Measurements from ENCODE around the gene SLC25A13. TPM values are rescaled to one million over a fixed set of nuclear protein-coding genes. Genes with fewer than 3 reads are reported as not detected.
A peak's percentile ranks its signal among the peaks of the same experiment; 100 is the strongest.

The SLC25A13 gene
- total and polyA plus RNA-seq, 9 of the 15 experiments (the other 6 are each of a cell fraction or from before 2014, with no cell fraction given): 21.4 to 80.2 (median 58.7) TPM

GRCh38 chr7:96331233-96331632 lies 9.3 kb upstream of the SLC25A13 start (continued):
- TF ChIP-seq PKNOX1 (IDR thresholded peaks at IDR 0.05) (peak; percentile 73), TEAD4 (IDR thresholded peaks at IDR 0.05; ENCODE audit: low read length) (peak; percentile 57; the same call in 1 of the 2 replicates), TEAD4 (CRISPR knock-in tag; IDR thresholded peaks at IDR 0.05; ENCODE audit: borderline replicate concordance) (no peak), EP400 (IDR thresholded peaks at IDR 0.05) (no peak), HCFC1 (IDR thresholded peaks at IDR 0.05; ENCODE audit: low read depth, low read length) (no peak), HINFP (tag; conservative IDR thresholded peaks at IDR 0.05; ENCODE audit: low read depth) (no peak), NCOR1 (IDR thresholded peaks at IDR 0.05) (peak; percentile 25; the same call in 1 of the 2 replicates), U2AF1 (optimal IDR thresholded peaks at IDR 0.05; ENCODE audit: low read depth, low read length) (no peak), HDAC2 (IDR thresholded peaks at IDR 0.05) (0 out of 2 replicates have a peak, but pooled peaks have one; percentile 28), ZNF143 (CRISPR knock-in tag; IDR thresholded peaks at IDR 0.05) (no peak), E2F6 (IDR thresholded peaks at IDR 0.05; ENCODE audit: borderline replicate concordance in 1 of 2, extremely low read depth in 1 of 2, insufficient read depth in 1 of 2, insufficient read length in 1 of 2, low read depth in 1 of 2, low read length in 1 of 2, poor library complexity in 1 of 2, severe bottlenecking in 1 of 2) (no peak), TAL1 (IDR thresholded peaks at IDR 0.05) (peak; percentile 36; the same call in 1 of the 2 replicates), FOSL1 (tag; conservative IDR thresholded peaks at IDR 0.05) (peak; percentile 60; the same call in 1 of the 2 replicates), ARID1B (IDR thresholded peaks at IDR 0.05) (peak; percentile 64)

Measured in K562 (cell line).